Effector memory CD8-positive, alpha-beta T cell (primary cell): ENCODE data around the gene SMTN.

ENCODE experiments used
- ATAC-seq: fragments of 150-1000 bp; cut with Tn5 transposase; replicated peaks from 2 replicates; pipeline ENCODE4 v1.10.0; 2021; ENCODE audit warnings: mild to moderate bottlenecking, moderate library complexity
- DNase-seq, 3 experiments: peaks; one replicate each; pipeline ENCODE4 v3.0.0; 2021
- H3K27ac Mint-ChIP-seq, 2 donors: one replicate each; pipeline ENCODE4 v1.8.0; 2022; ENCODE audit warnings: mild to moderate bottlenecking in 2 of 2, mixed read lengths in 2 of 2, moderate library complexity in 2 of 2
- H3K27me3 Mint-ChIP-seq, 2 donors: one replicate each; pipeline ENCODE4 v1.8.0; 2022; ENCODE audit warnings: mixed read lengths in 2 of 2
- H3K36me3 Mint-ChIP-seq: one replicate; pipeline ENCODE4 v1.8.0; 2022; ENCODE audit warnings: mild to moderate bottlenecking, moderate library complexity, mixed read lengths; ENCODE audit not compliant: insufficient read depth
- H3K4me1 Mint-ChIP-seq, 2 donors: one replicate each; pipeline ENCODE4 v1.8.0; 2022; ENCODE audit warnings: low read depth in 2 of 2, mixed read lengths in 2 of 2
- H3K4me3 Mint-ChIP-seq, 2 donors: one replicate each; pipeline ENCODE4 v1.8.0; 2022; ENCODE audit warnings: mild to moderate bottlenecking in 2 of 2, mixed read lengths in 2 of 2, moderate library complexity in 2 of 2
- H3K9me3 Mint-ChIP-seq, 2 donors: one replicate each; pipeline ENCODE4 v1.8.0; 2022; ENCODE audit warnings: mixed read lengths in 2 of 2
- total RNA-seq, 9 experiments: gene quantifications; one replicate each; lab custom pipeline; 2026; lab: John Stamatoyannopoulos, UW

SMTN gene
- 2.6 to 11.8 (median 3.2) reads per million in 9 experiments for total RNA-seq

DNA sequence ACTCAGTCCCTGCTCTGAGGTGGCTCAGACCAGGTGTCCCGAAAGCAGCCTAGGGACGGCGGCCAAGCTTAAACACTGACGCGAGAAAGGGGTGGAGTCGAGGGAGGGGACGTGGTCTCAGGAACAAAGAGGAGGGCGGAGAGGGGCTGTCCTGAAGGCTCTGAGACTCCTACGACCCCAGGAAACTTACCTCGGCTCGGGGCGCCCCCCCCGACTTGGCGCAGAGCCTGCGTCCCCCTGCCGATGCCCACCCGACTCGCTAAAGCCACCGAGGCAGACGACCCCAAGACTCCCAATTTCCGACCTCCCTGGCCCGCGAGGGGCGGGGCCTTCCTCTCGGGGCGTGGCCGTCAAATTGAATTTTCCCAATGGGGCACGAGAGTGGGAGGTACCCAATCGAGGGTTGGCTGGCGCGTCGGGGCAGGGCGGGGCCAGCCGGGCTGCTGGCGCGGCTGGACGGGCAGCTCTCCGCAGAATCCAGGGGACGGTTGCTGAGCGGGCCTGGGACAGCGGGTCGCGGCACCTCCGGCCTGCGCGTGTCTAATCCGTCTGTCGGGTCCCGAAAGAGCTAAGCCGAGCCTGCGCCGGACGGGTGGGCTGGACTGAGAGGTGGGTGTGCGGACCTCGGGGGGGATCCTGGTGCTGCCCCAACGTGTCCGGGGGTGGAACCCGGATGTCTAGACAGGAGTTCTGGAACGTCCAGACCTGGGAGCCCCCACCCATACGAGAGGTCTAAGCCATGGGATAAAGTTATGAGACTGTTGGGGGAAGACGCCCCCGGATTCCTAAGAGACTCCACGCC, at the start of gene SMTN:
Gene SMTN (plus strand): TSS at position 471 of the 802 bp plus-strand sequence. CDS start 1,941 bp downstream, outside the sequence.
- Mint-ChIP-seq H3K27ac (peak within 1 kb of the TSS; percentile 13 to 85), H3K4me1 (peaks cover 30 to 37% of the 10 kb centered on the region in 2 donors), H3K4me3 (peak within 1 kb of the TSS; percentile 85 to 90)

DNA sequence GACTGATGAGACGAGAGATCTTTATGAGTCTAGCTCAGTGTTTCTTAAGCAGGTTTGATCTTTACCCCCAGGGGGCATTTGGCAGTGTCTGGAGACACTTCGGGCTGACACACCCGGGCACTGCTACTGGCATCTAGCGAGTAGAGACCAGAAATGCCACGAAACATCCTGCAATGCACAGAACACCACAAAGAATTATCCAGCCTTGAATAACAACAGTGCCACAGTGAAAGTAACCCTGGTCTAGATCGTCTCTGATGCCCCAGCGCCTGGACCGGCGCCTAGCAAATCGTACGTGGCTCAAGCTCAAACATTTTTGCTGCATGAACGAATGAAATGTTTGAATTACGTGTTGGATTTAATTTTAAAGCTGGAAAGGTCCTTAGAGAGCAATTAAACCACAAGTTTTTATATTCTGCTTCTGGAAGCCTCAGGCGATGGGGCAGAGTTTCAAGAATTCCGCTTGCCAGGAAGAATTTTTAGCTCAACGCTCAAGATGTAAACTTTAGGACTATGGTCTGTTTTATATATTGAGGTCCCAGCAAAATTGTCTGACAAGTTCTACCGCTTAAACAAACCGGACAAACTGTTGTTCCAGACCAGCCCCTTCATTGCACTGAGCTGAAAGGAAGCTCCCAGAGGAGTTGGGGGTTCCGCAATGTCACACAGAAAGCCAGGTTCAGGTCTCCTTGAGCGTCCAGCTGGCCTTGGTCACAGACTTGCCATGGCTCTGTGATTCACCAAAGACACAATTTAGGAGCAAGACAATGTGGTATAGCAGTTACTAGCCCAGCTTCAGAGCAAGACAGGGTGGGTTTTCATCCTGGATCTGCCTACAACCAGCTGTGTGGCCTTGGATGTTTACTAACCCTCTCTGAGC, 44.2 kb upstream of the SMTN start:
- Mint-ChIP-seq H3K27me3 (peaks cover 12 to 30% of the 10 kb centered on the region in 2 donors), H3K27ac (no peak overlapping the region), H3K4me1 (peaks cover 0 to 2% of the 10 kb centered on the region in 2 donors), H3K4me3 (no peak overlapping the region), H3K36me3 (peaks cover 4% of the 10 kb centered on the region), H3K9me3 (no peaks in the 10 kb centered on the region)
- DNase-seq (no peak), ATAC-seq (no peak)

More for the DNA sequence above, at the start of gene SMTN:
- Mint-ChIP-seq H3K27me3 (no peaks in the 10 kb centered on the region), H3K9me3 (no peaks in the 10 kb centered on the region), H3K36me3 (peaks cover 10% of the 10 kb centered on the region)
- ATAC-seq: peak; percentile 71
- peak; percentile 89 for DNase-seq

DNA sequence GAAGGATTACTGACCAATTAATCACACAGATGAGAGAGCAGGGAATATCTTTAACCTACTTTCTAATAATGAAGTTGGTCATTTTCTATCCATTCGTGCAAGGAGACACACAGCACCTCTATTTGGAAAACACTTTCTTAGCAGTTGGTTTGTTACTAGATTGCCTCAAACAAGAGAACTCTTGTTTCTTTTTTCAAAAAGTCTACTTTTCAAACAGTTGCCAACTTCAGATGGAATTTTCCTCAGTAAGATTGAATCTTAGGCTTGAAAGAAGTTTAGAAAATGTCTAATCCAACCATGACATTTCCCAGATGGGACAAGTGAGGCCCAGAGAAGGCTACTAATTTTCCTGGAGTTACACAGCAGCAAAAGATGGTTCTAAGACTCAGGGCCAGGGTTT, 42.4 kb upstream of the SMTN start:
- peaks cover 4% of the 10 kb centered on the region for H3K36me3 Mint-ChIP-seq
- peaks cover 12 to 32% of the 10 kb centered on the region in 2 donors for H3K27me3 Mint-ChIP-seq
- H3K9me3 Mint-ChIP-seq: no peaks in the 10 kb centered on the region
- DNase-seq (no peak), ATAC-seq (no peak)
- H3K27ac Mint-ChIP-seq: no peak overlapping the region
- H3K4me3 Mint-ChIP-seq: no peak overlapping the region
- peaks cover 0 to 2% of the 10 kb centered on the region in 2 donors for H3K4me1 Mint-ChIP-seq

DNA sequence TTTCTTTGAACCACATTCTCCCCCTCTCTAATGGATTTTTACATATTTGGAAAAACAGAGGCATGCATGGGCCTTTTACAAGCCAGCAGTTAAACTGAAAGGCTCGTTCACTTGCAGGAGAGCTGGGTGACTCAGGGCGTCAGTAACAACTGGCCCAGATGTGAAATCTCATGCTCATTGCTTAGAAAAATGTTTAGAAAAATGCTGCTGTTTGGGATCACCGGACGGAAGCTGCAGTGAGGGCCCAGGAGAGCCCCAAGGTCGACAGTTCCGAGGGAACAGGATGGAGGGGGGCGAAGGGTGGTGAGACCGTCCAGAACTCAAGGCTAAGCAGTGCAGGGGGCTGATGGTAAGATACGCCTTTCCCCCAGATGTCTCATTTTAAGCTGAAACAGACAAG, 41.7 kb upstream of the SMTN start:
- peaks cover 12 to 39% of the 10 kb centered on the region in 2 donors for H3K27me3 Mint-ChIP-seq
- H3K4me3 Mint-ChIP-seq: no peak overlapping the region
- H3K4me1 Mint-ChIP-seq: peaks cover 0 to 2% of the 10 kb centered on the region in 2 donors
- DNase-seq: no peak
- peaks cover 4% of the 10 kb centered on the region for H3K36me3 Mint-ChIP-seq
- no peak overlapping the region for H3K27ac Mint-ChIP-seq
- ATAC-seq: no peak
- H3K9me3 Mint-ChIP-seq: no peaks in the 10 kb centered on the region

DNA sequence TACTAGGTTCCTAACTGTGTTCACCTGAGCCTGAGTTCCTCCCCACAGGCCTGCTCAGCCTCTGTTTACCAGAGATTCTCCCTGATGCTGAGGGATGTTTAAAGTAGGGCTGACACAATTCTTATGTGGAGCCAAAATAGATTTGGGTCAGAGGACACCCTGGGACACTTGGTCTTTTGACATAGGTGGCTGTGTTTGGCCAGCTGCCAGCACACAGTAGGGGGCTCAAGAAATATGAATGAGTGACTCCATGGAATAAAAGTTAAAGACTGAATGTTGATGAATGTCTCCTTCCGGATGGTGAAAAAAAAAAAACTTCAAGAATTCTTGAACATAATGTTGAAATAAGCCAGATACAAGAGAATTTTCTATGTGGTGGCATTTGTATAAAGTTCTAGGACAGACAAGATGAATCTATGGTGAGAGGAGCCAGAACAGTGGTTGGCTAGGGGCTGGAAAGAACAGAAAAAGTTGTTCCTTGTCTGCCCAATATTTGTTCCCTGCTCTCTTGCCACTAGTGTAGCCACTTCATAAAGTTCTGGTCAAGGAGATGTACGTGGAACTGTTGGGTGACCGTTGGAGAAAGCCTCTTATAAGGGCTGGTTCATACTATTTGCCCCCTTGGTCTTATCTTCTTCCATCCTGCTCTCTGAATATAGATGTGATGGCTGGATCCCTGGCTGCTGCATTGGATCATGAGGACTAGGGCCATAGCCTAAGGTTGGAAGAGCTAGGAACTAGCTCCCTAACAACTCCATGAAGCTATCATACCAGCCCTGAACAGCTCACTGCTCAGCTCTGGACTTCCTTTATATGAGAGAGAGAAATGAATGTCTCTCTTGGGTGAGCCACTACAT, 40.3 kb upstream of the SMTN start:
- Mint-ChIP-seq H3K27me3 (peaks cover 19 to 47% of the 10 kb centered on the region in 2 donors), H3K27ac (no peak overlapping the region), H3K9me3 (no peaks in the 10 kb centered on the region), H3K4me3 (no peak overlapping the region), H3K4me1 (peaks cover 0 to 2% of the 10 kb centered on the region in 2 donors), H3K36me3 (peaks cover 4% of the 10 kb centered on the region)
- ATAC-seq (no peak), DNase-seq (no peak)

DNA sequence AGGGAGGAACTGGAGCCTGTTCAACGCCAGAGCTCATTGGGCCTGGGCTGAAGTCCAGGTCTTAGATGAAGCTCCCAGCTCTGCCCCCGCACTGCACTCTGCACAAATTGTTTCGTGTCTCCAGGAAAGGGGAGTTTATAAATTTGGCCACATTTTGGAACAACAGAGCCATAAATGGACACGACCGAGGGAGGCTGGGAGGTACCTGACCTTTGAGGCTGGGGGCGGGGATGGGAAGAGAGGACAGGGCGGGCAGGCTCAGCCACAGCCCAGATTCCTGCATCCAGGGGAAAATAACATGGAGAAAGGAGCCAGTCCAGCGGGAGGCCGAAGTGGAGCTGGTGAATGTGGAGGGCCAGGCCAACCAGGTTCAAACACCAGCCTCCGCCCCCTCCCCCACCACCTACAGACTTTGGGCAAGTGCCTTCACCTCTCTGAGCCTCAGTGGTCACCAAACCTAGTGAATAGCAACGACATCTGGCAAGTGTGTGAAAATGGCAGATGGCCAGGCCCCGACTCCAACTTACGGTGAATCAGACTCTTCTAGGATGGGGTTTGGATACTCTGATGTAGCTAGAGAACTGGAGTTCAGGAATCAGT, 36.8 kb upstream of the SMTN start:
- no peaks in the 10 kb centered on the region for H3K4me1 Mint-ChIP-seq
- ATAC-seq (no peak), DNase-seq (no peak)
- H3K36me3 Mint-ChIP-seq: peaks cover 3% of the 10 kb centered on the region
- H3K9me3 Mint-ChIP-seq: no peaks in the 10 kb centered on the region
- H3K27me3 Mint-ChIP-seq: peaks cover 22 to 52% of the 10 kb centered on the region in 2 donors
- H3K27ac Mint-ChIP-seq: no peak overlapping the region
- no peak overlapping the region for H3K4me3 Mint-ChIP-seq

DNA sequence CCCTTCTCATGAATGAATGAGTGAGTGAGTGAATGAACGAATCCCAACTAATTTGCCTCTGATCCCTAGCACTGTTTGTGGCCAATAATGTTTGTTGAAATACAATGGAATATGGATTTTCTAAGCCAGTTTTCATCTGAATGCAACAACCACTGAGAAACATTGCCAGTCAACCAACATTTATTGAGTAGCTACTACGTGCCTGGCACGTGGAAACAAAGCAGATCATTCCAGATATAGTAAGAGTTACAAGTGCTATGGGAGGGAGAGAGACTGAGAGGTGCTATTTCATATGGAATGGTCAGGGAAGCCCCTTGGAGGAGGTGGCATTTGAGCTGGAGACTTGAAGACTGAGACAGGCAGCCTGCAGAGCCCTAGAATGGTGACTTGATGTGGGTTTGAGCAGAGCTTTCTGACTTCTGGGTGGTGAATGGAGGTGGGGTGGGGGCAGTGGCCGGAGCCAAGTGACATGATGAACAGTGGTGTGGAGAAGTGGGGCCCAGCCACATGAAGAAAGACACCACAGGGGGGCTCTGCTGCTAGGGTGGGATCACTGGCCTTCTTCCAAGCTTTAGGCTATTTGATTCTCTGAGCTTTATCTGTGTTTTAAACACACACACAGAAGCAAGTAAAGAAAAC, 35.1 kb upstream of the SMTN start:
- no peak overlapping the region for H3K4me3 Mint-ChIP-seq
- no peaks in the 10 kb centered on the region for H3K4me1 Mint-ChIP-seq
- H3K27ac Mint-ChIP-seq: no peak overlapping the region

DNA sequence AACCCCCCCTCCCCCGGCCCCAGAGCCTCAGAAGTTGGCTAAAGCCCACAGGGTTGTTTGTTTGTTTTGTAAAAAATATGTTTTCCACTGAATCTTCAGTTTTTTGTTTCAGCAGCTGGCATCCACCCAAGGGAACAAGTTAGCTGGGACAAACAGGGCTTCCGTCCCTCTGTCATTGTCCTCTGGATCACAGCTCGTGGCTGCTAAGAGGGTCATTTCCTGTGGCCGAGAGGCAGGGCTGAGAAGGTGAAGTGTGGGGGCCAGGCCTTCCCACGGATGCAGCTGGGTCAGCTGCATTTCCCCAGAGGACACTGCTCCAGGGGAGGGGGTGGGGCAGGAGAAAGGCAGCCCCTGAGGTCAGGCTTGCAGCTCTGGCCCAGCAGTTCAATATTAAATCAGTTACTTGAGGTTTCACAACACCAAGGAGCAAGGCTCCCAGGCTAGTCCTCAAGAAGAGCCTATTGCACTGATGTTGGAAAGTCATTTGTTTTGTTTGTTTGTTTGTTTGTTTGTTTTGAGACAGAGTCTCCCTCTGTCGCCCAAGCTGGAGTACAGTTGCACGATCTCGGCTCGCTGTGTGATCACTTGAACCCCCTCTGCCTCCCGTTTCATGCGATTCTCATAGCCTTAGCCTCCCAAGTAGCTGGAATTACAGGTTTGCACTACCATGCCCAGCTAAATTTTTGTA, 34.4 kb upstream of the SMTN start:
- Mint-ChIP-seq H3K36me3 (no peaks in the 10 kb centered on the region), H3K27ac (no peak overlapping the region), H3K27me3 (peaks cover 19 to 41% of the 10 kb centered on the region in 2 donors), H3K4me3 (no peak overlapping the region), H3K9me3 (no peaks in the 10 kb centered on the region), H3K4me1 (no peaks in the 10 kb centered on the region)
- ATAC-seq (no peak), DNase-seq (no peak)

More for the DNA sequence above, 35.1 kb upstream of the SMTN start:
- DNase-seq (no peak), ATAC-seq (no peak)
- Mint-ChIP-seq H3K36me3 (no peaks in the 10 kb centered on the region), H3K9me3 (no peaks in the 10 kb centered on the region), H3K27me3 (peaks cover 19 to 45% of the 10 kb centered on the region in 2 donors)

DNA sequence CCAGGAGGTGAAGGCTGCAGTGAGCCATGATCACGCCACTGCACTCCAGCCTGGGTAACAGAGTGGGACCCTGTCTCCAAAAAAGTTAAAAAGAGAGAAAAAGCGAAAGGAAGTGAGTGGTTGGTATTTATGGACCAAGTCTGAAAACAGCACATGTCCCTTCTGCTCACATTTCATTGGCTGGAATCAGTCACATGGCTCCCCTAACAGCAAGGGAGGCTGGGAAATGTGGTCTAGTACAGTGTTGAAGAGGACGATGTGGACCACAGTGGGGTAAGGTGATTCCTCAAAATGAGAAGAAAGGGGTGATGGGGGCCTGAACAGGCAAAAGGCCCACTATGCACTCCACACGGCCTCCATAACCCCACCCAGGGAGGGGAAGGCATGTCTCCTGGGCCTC, 32.5 kb upstream of the SMTN start:
- Mint-ChIP-seq H3K27me3 (peaks cover 19 to 41% of the 10 kb centered on the region in 2 donors), H3K4me3 (no peak overlapping the region), H3K4me1 (no peaks in the 10 kb centered on the region), H3K36me3 (no peaks in the 10 kb centered on the region), H3K27ac (no peak overlapping the region), H3K9me3 (no peaks in the 10 kb centered on the region)
- no peak for DNase-seq
- no peak for ATAC-seq

DNA sequence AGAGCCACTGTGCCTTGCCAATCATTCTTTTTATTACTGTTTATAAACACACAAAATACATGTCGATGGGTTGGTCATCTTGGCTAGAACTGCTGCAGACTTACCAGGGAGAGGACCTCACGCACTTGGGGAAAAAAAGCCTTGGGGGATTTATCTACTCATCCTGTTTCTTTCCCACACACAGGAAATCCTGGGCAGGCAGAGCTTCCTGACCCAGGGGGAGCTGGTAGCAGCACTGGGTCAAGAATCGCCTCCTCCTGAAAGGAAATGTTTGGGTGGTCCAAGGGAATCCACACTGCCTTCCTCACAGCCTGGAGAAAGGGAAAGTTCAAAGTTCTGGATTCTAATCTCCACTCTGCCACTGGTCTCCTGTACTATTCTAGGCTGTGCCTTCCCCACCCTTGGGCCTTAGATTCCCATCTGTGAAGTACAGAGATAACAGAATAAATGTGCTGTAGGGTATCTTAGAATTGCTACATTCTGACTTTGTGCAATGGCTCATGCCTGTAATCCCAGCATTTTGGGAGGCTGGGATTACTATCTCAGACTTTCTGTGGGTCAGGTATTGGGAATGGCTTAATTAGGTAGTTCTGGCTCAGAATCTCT, 31.2 kb upstream of the SMTN start:
- no peak overlapping the region for H3K27ac Mint-ChIP-seq

DNA sequence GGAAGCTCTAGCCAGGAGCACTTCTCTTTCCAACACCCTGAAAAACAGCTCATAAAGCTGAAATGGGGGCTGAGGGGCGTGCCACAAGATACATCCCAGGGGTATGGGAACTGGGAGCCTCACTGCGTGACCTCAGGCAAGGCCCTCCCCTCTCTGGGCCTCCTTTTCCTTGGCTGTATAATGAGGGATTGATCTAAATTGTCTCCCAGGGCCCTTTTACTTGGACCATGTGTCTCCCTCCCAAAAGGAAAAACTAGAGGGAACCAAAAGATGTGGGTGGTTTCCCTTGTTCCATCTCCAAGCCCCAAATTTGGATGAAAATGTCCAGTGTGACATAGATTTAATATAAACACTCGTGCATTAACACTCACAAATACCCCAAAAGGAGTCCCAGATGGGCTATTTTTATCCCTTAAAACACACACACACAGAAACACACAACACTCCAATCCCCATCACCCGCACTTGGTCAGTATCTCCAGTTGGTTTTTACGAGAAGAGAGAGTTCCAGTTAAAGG, 25.9 kb upstream of the SMTN start:
- Mint-ChIP-seq H3K27ac (no peak overlapping the region), H3K4me3 (no peak overlapping the region), H3K36me3 (no peaks in the 10 kb centered on the region), H3K27me3 (no peaks in the 10 kb centered on the region), H3K4me1 (no peaks in the 10 kb centered on the region), H3K9me3 (no peaks in the 10 kb centered on the region)
- DNase-seq (no peak), ATAC-seq (no peak)

More for the DNA sequence above, 31.2 kb upstream of the SMTN start:
- no peaks in the 10 kb centered on the region for H3K4me1 Mint-ChIP-seq
- H3K36me3 Mint-ChIP-seq: no peaks in the 10 kb centered on the region
- ATAC-seq (no peak), DNase-seq (no peak)
- H3K9me3 Mint-ChIP-seq: no peaks in the 10 kb centered on the region
- peaks cover 19 to 30% of the 10 kb centered on the region in 2 donors for H3K27me3 Mint-ChIP-seq
- H3K4me3 Mint-ChIP-seq: no peak overlapping the region
